Right kidney (tissue), 1 donor: ENCODE measurements around the gene OXSR1.
"Not testable (repeated sequence)": the region's sequence is repeated elsewhere in the genome, so short reads cannot be mapped to it uniquely, and the experiment has no call there.

ENCODE experiments used
- DNase-seq: peaks from one replicate; pipeline ENCODE4 v3.0.0-alpha.2; 2016

OXSR1 gene

DNA sequence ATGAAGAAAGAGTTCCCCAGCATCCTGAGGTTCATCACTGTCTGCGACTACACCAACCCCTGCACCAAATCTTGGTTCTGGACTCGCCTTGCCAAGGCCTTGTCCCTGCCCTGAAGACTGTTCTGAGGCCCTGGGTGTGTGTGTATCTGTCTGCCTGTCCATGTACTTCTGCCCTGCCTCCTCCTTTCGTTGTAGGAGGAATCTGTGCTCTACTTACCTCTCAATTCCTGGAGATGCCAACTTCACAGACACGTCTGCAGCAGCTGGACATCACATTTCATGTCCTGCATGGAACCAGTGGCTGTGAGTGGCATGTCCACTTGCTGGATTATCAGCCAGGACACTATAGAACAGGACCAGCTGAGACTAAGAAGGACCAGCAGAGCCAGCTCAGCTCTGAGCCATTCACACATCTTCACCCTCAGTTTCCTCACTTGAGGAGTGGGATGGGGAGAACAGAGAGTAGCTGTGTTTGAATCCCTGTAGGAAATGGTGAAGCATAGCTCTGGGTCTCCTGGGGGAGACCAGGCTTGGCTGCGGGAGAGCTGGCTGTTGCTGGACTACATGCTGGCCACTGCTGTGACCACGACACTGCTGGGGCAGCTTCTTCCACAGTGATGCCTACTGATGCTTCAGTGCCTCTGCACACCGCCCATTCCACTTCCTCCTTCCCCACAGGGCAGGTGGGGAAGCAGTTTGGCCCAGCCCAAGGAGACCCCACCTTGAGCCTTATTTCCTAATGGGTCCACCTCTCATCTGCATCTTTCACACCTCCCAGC, 24.0 kb upstream of the OXSR1 start:
- no peak for DNase-seq

GRCh38 chr3:38141952-38142273, 23.4 kb upstream of the OXSR1 start:
- DNase-seq: no peak

DNA sequence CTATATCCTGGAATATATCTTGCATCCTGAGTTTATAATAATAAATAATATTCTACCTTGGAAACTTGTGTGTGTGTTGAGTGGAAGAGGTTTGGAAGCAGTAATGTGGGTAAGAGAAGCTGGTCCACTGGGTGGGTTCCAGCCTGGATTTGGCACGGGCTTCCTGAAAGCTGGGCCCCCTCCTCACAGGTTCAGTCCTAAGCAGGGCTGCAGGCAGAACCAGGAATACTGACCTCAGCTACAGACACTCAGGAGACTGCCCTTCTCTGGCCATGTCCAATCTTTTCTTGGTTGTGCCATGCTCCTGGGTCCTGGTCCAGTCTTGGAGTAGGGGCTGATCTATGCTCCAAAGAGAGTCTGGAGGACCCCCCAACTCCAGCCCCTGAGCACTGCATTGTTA, 22.4 kb upstream of the OXSR1 start:
- DNase-seq: no peak

DNA sequence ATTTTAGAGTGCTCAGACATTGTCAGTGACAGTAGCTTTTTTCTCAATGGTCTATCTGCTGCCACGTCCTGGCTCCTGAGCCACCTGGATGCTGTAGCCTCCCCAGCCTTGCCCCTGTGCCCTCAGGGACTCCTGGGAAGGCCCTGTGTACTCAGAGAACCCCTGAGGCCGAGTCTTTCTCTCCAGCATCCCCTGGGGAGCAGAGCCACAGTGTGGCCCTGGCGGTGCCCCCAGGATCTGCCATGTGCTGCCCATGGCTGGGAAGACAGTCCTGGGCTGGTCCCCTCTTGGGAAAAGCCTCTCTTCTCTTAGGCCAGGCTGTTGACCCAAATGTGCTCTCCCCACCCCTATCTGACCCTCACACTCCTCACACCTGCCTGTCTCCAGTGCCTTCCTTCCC, 21.8 kb upstream of the OXSR1 start:
- no peak for DNase-seq

DNA sequence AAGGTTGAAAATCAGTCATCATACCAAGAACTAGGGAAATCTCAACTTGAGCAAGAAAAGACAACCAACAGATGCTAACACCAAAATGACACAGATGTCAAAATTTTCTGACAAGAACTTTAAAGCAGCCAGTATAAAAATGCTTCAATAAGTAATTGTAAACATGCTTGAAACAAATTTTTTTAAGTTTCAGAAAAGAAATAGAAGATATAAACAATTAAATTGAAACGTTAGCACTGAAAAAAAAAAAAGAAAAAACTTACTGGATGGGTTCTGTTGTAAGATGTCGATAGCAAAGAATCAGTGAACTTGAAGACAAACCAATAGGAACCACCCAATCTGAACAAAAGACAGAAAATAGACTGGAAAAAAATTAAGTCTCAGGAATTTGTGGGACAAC, 18.8 kb upstream of the OXSR1 start:
- no peak for DNase-seq

DNA sequence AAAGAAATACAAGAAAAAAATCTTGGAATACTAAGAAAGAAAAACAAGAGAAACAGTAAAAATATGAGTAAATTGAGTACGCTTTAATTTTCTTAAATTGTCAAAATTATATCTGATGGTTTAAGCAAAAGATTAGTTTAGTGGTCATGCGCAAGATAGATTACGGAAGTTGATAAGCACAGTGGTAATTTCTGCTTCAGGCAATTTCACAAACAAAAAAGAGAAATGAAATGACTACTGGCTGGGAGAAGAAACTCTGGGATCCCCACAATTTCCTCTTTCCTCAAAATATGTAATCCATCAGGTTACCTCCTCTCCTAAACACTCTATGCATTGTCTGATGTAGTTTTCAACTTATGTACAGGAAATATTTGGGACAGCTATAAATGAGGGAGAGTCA, 17.9 kb upstream of the OXSR1 start:
- no peak for DNase-seq

DNA sequence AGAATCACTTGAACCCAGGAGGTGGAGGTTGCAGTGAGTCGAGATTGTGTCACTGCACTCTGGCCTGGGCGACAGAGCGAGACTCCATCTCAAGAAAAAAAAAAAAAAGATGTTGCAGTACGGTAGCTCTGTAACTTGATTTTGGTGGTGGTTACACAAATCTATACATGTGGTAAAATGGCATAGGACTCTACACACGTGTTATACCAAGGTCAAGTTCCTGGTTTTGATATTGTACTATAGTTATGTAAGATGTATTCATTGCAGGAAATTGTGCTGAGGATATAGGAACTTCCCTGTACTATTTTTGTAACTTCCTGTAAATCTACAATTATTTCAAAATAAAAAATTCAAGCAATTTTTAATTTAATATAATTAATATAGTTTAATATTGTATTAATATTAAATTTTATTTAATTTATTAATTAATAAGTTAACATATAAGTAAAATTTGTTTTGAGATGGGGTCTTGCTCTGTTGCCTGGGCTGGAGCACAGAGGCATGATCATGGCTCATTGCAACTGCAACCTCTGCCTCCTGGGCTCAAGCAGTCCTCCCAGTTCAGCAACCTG, 16.9 kb upstream of the OXSR1 start:
- no peak for DNase-seq

- DNase-seq: no peak
Measured at GRCh38 chr3:38149708-38150107, 15.6 kb upstream of the OXSR1 start.

DNA sequence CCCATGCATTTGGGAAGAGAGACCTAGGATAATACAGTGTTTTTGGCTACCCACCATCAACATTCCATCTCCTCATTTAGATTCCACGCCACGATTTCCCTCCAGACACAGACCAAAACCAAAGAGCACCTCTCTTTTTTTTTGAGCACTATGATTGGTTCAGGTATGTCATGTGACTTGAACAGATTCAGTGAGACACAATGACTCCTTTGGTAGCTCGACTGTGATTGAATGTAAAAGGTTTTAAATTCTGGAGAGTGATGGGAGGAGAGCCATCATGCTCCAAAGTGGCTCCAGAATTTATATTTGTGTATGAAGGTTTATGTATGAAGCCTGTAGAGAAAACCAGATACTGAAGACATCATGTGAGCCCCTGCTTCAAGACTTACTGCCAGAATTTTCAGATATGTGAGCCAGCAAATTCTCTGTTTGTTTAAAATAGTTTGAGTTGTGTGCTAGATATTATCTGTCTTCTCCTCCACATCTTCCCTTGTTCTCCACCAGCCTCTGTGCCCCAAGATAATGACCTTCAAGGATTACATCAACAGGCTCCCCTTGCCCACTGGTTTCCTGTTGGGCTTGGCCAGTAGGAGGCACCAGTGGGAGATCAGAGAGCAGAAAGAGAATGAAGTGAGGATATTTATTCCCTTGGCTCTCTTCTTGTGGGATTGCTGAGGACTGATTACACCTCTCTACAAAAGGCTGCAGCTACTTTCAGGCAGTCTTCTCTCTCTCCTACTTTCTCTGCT, 14.4 kb upstream of the OXSR1 start:
- no peak for DNase-seq

- DNase-seq: no peak
Measured at GRCh38 chr3:38151667-38152265, 13.6 kb upstream of the OXSR1 start.

DNA sequence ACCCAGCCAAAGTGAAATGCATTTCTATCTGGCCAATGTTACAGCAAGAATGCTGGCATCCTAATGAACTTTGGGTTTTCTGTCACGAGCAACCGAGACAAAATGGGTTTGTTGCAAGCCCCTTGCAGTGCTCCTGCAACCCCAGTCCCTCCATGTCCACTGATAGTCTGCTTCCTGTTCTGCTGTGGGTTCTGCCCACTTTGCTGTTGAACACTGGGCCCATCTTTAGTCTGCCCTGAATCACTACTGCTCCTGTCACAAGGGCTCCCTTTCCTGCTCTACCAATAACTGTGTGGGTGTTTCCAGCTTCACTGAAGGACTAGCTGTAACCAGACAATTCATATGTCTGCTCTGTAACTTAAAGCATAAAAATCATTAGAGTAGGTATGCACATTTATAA, 12.7 kb upstream of the OXSR1 start:
- DNase-seq: no peak

- DNase-seq: no peak
Measured at GRCh38 chr3:38153221-38153620, 12.1 kb upstream of the OXSR1 start.

DNA sequence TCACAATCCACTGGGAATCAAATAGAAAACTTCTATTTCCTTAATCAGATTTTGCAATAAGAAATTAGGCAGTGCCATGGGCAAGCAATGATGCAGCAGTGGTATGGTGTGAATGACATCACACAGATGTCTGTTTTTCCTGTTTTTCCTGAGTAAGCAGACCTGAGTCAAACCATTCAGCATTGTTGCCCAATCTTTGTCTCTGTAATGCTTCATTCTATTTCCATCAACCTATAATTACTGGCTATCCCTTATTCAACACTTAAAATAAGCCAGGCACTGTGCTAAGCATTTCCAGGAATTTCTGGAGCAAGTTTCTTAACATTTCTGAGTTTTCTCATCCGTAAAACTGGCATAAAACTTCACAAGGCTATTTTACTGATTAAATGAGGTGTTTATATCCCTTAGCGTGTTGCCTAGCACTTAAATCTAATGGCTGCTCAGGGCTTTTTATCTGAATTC, 11.3 kb upstream of the OXSR1 start:
- no peak for DNase-seq

- DNase-seq: no peak
Measured at GRCh38 chr3:38154625-38155255, 10.6 kb upstream of the OXSR1 start.

- DNase-seq: no peak
Measured at GRCh38 chr3:38155825-38156224, 9.5 kb upstream of the OXSR1 start.

DNA sequence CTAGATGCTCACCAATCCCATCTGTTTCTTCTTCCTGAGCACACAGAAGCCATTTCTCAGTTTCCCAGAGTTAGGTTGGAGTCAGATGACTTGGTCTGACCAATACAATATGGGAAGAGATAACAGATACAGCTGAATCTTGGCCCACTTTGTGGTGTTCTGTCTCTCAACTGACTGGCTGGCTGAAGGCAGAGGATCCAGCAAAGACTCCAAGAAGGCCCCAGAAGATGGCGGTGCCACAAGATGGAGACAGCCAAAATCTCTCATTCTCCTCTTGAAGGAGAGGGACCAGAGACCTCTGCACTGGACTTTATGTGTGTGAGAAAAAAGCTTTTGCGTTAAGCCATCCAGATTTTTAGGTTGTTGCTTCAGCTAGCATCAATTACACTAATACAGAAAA, 8.2 kb upstream of the OXSR1 start:
- DNase-seq: no peak

GRCh38 chr3:38157595-38157994, 7.7 kb upstream of the OXSR1 start:
- DNase-seq: no peak

GRCh38 chr3:38158472-38158871, 6.9 kb upstream of the OXSR1 start:
- DNase-seq: no peak

- not testable (repeated sequence) for DNase-seq
Measured at GRCh38 chr3:38160704-38161103, 4.6 kb upstream of the OXSR1 start.

DNA sequence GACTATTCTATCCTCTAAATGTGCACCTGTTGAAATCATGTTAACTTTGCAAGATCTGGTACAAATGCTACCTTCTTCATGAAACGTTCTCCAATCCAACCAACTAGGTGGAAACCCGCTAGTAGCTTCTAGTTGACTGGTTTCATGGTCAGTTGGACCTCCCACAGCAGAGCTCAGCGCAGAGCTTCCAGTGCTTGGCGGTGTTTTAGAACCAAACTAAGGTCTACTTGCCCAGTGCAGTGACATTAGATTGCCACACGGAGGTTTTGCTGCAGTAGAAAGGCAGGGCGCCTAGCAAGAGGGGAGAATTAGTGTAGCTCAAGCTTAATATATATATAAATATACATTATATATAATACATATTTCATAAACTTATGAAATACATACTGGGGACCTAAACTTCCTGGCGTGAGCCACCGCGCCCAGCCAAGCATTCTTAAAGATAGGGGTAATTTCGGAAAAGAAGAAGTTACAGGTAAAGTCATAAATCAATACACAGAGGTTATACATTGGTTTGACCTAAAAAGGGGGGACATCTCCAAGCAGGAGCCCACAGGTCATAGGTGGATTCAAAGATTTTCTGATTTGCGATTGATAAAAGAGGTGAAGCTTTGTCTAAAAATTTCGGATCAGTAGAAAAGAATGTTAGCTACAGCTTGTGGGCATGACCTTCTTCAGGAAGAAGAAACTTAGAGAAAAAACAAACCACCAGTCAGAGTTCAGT, 2.1 kb upstream of the OXSR1 start:
- DNase-seq: no peak

DNA sequence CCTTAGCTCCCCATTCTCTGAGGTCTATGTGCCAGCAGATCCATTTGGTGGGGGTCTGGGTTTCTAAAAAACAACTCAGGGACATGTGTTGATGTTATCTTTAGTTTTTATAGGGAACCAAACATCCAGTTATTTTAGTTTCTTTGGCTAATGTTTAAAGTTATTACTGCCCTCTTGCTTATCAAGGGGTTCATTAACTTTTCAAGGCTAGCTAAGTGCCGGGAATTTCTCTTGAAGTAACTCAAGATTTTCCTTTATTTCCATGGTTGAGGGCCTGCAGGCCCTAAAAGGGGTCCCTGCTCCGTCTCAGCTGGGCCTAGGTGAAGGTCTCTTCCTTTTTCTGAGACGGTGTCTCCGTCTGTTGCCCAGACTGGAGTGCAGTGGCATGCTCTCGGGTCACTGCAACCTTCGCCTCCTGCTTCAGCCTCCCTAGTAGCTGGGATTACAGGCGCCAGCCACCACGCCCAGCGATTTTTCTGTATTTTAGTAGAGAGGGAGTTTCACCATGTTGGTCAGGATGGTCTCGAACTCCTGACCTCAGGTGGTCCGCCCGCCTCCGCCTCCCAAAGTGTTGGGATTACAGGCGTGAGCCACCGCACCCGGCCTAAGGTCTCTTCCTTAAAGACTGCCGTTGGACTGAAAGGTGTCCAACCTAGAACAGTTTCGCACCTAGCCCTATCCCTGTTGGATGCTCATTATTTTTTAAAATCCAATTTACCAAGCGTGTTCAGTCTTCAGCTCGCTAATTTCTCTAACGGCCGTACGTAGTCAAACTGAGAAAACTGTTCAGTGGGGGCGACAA, 1.3 kb upstream of the OXSR1 start:
- peak; percentile 59 for DNase-seq

DNA sequence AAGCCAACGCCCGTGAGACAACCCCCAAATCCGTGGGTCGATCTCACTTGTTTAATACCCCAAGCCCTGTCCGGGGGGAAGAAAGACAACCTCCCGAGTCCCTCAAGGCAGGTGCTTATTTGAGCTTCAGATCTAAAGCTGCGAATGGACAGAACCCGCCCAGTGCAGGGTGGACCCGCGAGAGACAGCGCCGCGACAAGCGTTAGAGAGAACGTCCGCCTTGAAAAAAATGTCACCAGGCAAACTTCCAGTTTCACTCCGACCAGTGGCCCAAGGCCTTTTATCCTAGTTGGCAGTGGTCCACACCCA, 740 bp upstream of the OXSR1 start:
- DNase-seq: peak; percentile 93
